ENCODE measurements around the gene NIPAL4.
A peak's percentile ranks its signal among the peaks of the same experiment; 100 is the strongest.

Gene NIPAL4

GRCh38 chr5:157505496-157505895 lies 45.5 kb downstream of the NIPAL4 start:
- no peak overlapping the region for H3K4me3 ChIP-seq (replicated peaks in 1 of 2; ENCODE audit: low read depth in 2 of 2, low read length in 2 of 2)
- TF ChIP-seq, protein P1, sequence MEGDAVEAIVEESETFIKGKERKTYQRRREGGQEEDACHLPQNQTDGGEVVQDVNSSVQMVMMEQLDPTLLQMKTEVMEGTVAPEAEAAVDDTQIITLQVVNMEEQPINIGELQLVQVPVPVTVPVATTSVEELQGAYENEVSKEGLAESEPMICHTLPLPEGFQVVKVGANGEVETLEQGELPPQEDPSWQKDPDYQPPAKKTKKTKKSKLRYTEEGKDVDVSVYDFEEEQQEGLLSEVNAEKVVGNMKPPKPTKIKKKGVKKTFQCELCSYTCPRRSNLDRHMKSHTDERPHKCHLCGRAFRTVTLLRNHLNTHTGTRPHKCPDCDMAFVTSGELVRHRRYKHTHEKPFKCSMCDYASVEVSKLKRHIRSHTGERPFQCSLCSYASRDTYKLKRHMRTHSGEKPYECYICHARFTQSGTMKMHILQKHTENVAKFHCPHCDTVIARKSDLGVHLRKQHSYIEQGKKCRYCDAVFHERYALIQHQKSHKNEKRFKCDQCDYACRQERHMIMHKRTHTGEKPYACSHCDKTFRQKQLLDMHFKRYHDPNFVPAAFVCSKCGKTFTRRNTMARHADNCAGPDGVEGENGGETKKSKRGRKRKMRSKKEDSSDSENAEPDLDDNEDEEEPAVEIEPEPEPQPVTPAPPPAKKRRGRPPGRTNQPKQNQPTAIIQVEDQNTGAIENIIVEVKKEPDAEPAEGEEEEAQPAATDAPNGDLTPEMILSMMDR (IDR thresholded peaks at IDR 0.05; ENCODE audit: low read depth, low read length), result no peak
- no peak for DNase-seq (ENCODE audit: low read depth in 2 of 2)

DNA sequence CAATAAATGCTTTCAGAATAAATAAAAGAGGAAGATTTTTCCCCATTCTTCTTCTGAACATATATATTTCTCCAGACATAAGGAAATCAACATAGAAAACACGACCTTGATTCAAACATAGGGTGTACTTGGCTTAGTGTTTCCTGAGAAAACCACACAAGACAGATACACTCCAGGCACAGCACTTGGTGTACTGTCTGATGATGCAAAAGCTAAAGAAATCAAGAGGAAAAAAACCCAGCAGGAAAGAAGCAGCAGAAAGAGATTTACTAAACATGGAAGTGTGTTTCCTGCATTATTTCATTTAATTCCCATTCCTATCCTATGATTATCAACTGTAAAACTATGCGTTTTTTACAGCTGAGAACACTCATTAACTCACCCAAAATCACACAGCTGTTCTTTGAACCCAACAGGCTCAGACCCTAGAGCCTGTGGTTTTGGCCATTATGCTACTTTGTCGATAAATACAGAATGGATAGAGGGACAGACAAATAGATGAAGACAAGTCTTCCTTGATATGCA lies 46.1 kb downstream of the NIPAL4 start:
- H3K4me3 ChIP-seq (replicated peaks in 1 of 2; ENCODE audit: low read depth in 2 of 2, low read length in 2 of 2), result no peak overlapping the region
- TF ChIP-seq, protein P1 (IDR thresholded peaks at IDR 0.05; ENCODE audit: low read depth, low read length), result no peak
- peak; percentile 18 to 45 for DNase-seq (ENCODE audit: low read depth in 2 of 2)

DNA sequence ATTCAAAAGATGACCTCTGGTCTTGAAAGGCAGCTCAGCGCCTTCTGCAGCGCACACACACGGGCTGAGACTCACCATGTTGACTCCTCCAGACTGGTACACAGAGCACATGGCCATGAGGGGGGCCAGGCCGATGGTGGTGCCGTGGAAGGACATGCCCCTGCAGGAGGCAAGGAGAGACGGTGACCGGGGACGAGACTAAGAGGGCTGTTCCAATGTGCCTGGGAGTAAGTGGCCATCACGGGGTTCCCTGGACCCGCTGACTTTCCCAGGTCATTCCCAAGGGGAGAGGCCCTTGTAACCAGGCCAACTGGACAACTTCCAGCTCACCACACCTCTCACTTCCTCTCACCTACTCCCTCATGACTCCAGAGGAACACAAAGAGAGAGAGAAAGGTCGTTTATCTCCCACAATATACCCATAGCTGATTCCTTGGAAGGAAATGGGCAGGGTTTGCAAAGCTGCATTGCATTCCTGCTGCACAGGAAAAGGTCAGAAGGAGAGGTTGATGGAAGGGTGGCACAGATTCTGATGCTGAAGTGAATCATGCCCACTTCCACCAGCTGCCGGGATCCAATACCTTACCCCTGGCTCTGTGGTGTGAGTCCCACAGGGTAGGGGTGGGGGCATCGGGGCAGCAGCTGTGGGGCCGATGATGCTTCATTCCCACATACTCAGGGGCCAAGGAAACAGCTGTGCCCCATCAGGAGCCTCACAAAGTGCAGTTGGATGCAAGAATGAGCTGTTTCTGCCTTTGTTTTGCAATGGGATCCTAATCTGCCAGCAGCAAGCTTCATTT lies 47.2 kb downstream of the NIPAL4 start:
- TF ChIP-seq, protein P1 (IDR thresholded peaks at IDR 0.05; ENCODE audit: low read depth, low read length), result no peak
- no peak overlapping the region for H3K4me3 ChIP-seq (replicated peaks in 1 of 2; ENCODE audit: low read depth in 2 of 2, low read length in 2 of 2)
- peak; percentile 56 to 76 for DNase-seq (ENCODE audit: low read depth in 2 of 2)

DNA sequence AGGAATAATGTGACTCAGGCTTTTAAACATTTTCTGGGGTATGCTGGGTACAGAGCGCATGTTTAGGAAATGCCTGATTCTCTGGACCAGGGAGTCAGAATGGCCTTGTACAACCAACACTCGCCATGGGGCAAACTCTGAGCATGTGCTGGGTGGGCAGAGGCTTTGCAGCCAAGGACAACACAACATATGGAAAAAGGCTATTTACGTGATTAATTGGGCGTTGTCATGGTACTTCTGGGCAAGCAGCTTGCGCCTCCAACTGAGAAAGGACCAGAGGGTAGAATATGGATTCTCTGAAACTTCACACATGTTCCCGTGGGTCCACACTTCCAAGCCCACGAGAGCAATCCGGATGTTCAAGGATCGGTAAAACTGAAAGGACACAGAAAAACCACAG lies 49.1 kb downstream of the NIPAL4 start:
- TF ChIP-seq, protein P1 (IDR thresholded peaks at IDR 0.05; ENCODE audit: low read depth, low read length), result no peak
- no peak for DNase-seq (ENCODE audit: low read depth in 2 of 2)
- no peak overlapping the region for H3K4me3 ChIP-seq (replicated peaks in 1 of 2; ENCODE audit: low read depth in 2 of 2, low read length in 2 of 2)

DNA sequence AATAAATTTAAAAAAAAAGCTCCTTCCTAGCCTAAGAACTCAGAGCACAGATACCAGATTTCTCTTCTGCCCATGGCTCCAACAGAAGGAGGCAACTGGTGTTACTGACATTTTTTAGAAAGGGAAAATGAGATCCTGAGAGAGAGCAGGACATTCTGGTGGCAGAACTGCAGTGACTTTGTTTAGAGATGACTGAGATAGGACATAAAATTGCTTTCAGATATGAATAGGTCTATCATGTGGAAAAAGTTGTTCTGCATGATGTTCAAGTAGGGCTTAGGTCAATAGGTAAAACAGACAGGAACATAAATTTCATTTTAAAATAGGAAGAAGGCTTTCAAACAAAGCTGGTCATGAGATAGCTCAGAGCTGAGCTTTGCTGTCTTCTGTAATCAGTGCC lies 49.6 kb downstream of the NIPAL4 start:
- H3K4me3 ChIP-seq (replicated peaks in 1 of 2; ENCODE audit: low read depth in 2 of 2, low read length in 2 of 2), result no peak overlapping the region
- TF ChIP-seq, protein P1 (IDR thresholded peaks at IDR 0.05; ENCODE audit: low read depth, low read length), result no peak
- no peak for DNase-seq (ENCODE audit: low read depth in 2 of 2)

DNA sequence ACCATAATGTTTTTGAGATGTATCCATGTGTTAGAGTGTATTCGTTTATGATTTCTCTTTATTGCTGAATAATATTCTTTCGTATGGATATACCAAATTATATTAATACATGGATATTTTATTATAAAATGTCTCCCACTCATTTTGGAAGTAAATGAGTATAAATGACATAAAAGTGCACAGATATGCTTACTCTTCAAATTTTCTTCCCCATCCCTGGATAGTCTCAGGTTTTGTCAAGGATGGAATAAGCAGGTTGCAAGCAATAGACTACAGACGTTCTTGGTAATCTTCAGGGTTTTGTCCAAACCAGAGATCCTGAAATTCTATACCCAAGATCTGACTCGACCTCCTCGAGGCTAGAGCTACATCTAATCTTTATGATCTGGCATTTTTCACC lies 50.7 kb downstream of the NIPAL4 start:
- TF ChIP-seq, protein P1 (IDR thresholded peaks at IDR 0.05; ENCODE audit: low read depth, low read length), result no peak
- DNase-seq (ENCODE audit: low read depth in 2 of 2), result no peak
- no peak overlapping the region for H3K4me3 ChIP-seq (replicated peaks in 1 of 2; ENCODE audit: low read depth in 2 of 2, low read length in 2 of 2)

Data from cardiac fibroblast (primary cell).